Umbilical cord (tissue), 2 donors: ENCODE data around the gene CEP55. TPM values are rescaled to one million over a fixed set of nuclear protein-coding genes. Genes with fewer than 3 reads are reported as not detected.
A peak's percentile ranks its signal among the peaks of the same experiment; 100 is the strongest.
"Not testable (repeated sequence)": the region's sequence is repeated elsewhere in the genome, so short reads cannot be mapped to it uniquely, and the experiment has no call there.

Experiments
- DNase-seq: peaks from one replicate; pipeline ENCODE4 v3.0.0-alpha.2; 2015; ENCODE audit warnings: low spot score
- total RNA-seq: library from RNA; depleted of rRNA; stranded (reverse); fragments of >200 nt; gene quantifications from one replicate; pipeline ENCODE4 v1.2.3, GENCODE V29; 2014; ENCODE audit warnings: low replicate concordance; ENCODE audit not compliant: insufficient read depth

The CEP55 gene
- total RNA-seq, 1 donor from 2014 or later, result 8.7 TPM

DNA sequence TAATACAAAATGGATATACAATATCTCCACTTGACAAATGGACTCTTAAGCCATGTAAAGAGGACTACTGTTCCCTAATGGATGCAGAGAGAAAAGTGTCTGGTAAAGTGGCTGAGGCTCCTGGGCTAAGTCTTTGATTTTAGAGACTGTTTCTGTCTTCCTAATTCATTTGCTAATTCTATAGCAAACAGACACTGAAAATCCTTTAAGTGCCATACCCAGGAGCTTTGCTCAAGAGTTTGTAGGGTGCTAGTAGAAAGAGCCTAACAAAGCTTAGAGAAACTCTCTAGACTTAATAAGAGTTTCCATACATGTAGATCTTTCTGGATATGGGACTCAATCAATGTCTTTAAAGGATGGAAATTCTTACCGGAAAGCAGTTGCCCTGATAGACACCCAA is 16.7 kb downstream of the CEP55 start:
- DNase-seq, result no peak

GRCh38 chr10:93514521-93514920 is 18.1 kb downstream of the CEP55 start:
- DNase-seq, result no peak

DNA sequence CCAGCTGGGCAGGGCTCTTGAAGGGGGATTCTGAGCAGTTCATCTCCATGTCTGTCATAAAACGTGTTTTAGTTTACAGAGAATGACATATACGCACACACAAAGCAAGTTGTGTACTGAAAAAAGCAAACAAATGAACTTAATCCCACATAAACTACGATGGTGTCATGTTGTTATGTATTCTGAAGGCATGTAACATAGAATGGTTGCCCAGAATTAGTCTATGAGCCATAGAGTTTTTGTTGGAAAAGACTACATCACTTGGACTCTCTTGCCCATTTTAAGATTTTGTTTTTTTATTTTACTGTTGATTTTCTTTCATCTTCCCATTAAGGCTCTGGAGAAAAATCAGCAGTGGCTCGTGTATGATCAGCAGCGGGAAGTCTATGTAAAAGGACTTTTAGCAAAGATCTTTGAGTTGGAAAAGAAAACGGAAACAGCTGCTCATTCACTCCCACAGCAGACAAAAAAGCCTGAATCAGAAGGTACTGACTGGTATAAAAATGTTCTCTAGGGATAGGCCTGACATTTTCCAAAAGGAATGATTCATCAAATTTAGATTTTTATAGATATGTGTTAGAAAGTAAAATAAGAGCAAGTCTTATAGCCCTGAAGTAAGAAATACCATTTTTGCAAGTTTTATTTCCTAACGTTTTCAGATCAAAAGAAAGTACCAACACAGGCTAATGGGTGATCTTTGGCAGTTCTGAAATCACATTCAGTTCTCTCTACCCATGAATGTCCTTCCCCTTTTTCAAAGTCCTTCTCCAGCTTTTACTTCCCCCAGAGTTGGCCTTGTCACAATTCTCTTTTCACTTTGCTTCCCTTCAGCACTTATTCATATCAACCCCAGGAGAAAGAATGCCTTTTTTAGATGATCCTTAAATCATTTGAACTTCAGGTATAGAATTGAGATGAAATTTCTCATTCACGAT is 18.9 kb downstream of the CEP55 start:
- DNase-seq, result peak; percentile 20

DNA sequence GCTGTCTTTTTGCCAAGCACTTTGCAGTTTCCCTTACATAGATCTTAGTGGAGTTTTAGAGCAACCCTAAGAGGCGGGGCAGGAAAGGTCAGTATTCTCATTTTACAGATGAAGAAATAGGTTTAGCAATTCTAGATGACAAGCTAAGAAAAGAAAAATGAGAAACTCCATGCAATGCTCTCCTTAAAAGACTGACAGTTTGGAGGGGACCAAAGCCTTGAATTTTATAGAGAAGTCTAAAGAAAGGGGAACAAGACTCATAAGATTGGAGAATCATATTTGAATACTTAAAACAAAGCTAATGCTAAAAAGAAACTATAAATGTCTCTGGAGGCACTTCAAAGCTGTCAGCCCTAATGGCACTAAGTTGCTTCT is 19.6 kb downstream of the CEP55 start:
- DNase-seq, result no peak

- DNase-seq, result no peak
These were observed 22.1 kb downstream of the CEP55 start for GRCh38 chr10:93518531-93518930.

DNA sequence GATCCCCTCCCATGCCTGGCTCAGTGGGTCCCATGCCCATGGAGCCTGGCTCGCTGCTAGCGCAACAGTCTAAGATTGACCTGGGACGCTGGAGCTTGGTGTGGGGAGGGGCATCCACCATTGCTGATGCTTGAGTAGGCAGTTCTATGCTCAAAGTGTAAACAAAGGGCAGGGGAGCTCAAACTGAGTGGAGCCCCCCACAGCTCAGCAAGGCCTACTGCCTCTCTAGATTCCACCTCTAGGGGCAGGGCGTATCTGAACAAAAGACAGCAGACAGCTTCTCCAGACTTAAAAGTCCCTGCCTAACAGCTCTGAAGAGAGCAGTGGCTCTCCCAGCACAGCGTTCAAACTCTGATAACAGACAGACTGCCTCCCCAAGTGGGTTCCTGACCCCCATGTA is 38.9 kb downstream of the CEP55 start:
- DNase-seq, result no peak

DNA sequence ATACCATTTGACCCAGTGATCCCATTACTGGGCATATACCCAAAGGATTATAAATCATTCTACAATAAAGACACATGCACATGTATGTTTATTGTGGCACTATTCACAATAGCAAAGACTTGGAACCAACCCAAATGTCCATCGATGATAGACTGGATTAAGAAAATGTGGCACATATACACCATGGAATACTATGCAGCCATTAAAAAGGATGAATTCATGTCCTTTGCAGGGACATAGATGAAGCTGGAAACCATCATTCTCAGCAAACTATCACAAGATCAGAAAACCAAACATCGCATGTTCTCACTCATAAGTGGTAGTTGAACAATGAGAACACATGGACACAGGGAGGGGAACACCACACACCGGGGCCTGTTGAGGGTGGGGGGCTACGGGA is 44.5 kb downstream of the CEP55 start:
- DNase-seq, result not testable (repeated sequence)

DNA sequence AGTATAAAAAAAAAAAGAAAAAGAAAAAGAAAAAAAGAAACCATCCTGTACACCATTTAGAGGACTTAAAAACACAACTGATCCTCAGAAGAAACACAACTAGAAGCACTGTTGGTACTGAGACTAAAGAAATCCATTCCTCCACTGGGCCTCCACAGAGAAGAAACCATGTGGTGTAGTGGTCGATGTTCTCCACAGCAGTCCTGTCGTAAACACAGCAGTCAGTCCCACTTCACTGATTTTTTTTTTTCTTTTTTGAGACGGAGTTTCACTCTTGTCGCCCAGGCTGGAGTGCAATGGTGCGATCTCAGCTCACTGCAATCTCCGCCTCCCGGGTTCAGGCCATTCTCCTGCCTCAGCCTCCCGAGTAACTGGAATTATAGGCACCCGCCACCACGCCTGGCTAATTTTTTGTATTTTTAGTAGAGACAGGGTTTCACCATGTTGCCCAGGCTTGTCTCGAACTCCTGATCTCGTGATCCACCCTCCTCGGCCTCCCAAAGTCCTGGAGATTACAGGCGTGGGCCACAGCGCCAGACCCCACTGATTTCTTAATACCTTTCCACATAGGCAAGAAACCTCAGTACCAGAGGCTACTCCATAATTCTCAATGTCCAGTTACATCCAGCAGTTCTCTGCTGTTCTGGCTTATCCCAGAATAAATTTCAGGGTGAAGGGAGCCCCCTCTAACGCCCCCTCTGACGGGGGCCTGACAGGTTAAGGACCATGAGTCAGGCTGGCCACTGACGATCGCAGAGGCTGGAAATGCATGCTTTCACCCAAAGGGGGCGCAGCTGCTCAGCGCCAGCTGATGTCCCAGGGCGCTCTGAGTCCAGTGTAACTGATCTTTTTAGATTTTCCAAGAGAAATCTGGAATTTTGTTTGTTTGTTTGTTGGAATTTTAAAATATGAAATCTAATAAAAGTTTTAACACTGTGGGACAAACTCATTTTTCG is 45.3 kb downstream of the CEP55 start:
- DNase-seq, result peak; percentile 50

DNA sequence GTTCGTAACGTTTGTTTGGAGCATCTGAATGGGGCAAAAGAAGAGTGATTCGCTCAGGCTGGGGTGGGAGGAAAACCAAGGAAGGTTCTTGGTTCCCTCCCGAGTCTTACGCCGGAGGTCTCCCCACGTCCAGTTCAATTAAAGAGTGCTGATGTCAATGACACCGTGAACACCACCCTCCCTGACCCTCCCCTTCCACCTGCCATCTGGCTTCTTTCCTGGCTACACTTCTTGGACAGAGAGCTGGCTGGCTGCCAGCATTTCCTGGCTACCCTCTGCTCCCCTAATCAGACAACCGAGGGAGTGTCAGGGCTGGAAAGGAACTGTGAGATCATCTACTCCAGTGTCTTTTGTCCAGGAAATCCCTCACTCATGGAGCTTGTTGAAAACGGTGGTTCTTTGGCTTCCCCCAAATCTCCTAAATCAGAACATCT is 46.0 kb downstream of the CEP55 start:
- peak; percentile 56 for DNase-seq

DNA sequence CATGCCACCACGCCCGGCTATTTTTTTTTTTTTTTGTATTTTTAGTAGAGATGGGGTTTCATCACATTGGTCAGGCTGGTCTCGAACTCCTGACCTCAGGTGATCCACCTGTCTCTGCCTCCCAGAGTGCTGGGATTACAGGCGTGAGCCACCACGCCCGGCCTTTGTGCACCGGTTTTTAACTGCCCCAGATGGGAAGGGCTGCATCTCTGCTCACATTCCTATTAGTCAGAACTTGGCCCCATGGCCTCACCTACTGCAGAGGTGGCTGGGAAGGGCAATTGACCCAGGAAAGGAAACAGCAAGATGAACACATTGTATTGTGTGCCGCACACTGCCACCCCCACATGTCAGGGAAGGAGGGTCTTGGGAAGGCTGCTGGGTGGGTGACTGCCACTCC is 50.6 kb downstream of the CEP55 start:
- not testable (repeated sequence) for DNase-seq

- DNase-seq, result no peak
These were observed 51.1 kb downstream of the CEP55 start for GRCh38 chr10:93547522-93547921.

DNA sequence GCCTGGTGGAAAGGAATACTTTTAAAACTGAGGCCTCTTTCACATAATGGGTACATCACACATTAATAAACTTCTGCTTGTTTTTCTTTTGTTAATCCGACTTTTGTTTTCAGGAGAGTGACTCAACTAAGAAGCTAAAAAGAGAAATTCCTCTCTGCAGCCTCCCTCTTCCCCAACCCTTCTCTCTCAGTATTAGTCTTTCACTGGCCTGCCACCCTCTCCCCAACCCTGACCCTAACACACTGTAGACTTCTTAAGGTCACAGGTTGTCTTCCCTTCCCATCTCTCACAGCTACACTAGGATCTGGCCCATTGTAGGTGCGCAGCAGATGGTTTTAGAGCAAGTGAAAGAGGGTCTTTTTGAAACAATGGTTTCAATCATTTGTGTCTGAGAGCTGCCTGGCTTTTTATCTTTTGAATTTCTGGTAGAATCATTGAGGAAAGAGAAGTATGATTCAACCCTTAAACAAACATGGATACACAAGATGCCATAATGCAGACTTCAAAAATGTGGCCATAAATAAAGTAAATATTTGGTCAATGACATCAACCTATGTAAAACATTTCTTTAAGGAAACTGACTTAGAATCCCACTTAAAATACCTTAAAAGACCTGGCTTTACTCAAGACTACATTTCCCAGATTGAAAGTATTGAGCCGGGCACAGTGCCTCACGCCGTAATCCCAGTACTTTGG is 52.1 kb downstream of the CEP55 start:
- no peak for DNase-seq

- no peak for DNase-seq
These were observed 54.2 kb downstream of the CEP55 start for GRCh38 chr10:93550606-93551005.

GRCh38 chr10:93552780-93553179 is 56.4 kb downstream of the CEP55 start:
- DNase-seq, result no peak

DNA sequence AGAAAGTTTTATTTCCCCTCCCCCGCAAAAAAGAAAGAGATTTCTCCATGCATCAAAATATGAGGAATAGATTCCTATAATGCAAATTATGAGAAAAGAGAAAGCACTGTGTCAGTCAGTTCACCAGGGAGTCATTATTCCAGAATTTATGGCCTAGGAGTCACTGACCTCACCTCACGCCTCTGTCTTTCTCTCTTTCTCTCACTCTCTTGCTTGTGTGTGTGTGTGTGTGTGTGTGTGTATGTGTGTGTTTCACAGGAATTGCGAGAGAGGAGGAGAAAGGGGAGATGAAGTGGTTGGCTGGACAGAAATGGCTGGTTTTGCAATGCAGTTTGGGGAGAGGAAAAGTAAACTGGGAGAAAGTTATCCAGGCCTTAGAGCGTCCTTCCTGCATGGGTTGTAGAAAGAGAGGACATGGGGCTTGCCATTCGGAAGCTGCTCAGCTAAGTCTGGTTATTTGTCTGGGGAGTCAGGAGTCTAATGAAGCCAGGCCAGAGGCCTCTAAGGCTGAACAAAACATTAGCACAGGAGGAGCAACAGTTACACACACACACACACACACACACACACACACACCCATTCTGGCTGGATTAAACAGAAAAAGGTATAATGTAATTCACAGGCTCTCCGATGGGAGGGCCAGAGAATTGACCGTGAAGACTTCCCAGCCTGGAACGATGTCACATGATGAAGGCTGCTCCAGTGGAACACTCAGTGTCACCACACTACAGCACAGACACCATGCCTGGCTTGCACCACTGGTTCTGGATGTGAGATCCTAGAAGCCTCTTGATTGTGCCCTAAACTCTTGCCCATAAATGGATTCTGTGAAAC is 57.3 kb downstream of the CEP55 start:
- no peak for DNase-seq

- no peak for DNase-seq
These were observed 57.9 kb downstream of the CEP55 start for GRCh38 chr10:93554316-93554663.

DNA sequence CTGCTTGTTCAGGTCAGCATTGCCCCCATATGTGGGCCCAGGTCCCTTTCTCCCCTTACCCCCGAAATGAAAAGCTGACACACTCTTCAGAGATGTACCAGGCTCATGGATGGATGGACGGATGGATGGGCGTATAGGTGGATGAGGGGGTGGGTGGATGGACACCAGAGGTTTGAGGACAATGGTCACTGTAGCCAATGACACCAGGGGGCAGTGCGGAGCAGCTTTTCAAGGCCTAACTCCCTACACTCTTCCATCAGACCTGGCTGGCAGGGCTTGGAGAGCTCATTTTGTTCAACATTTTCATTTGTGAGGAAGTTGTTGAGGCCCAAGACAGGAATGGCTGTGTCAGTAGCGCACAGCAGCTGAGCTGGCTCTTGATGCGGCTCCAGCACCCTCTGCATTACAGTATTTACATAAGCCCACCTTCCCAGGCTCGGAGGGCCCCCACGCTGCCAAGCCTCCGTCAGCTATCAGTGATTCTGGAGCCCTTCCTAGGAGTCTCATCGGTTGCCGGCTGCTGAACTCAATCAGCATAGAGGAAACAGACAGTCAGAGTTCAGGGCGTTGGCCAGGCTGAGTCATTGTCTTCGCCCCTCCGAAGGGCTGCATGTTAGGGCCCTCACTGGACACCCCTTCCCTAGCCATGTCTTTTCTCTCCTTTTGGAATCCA is 58.5 kb downstream of the CEP55 start:
- DNase-seq, result peak; percentile 80

DNA sequence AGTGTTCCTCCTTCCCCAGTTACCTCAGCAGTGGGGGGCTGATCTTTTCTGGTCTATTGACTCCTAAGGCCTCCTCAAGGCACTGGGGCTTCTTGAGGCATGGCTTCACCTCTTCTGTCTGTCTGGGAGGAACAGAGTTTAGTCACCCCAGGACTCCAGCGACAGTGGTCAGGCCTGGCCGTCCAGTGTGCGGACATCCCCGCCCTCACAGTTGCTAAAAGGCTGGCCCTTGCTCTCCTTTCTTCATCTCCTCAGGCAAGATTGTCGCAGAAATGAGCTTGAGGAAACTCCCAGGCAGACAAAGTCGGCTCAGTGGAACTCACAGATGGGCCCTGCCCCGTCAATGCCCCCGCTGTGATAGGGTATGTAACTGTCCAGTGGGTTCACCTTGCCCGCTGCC is 63.1 kb downstream of the CEP55 start:
- no peak for DNase-seq

DNA sequence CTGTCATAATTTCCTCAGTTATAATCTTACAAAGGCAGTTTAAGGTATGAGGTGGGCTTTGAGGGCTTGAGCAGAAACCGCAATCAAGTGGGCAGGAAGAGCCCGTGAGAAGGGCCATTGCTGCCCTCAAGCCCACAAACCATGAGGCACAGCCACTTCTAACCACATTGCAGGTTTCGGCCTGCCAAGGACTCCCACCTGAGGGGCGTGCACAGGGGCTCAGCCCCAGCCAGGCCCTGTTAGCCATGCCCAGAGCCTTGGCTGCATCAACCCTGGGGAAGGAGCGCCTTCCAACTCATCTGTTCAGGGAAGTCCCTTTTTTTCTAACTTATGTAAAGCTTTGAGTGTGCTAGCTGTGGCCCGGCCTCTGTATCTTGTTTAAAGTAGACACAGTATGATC is 64.1 kb downstream of the CEP55 start:
- no peak for DNase-seq

DNA sequence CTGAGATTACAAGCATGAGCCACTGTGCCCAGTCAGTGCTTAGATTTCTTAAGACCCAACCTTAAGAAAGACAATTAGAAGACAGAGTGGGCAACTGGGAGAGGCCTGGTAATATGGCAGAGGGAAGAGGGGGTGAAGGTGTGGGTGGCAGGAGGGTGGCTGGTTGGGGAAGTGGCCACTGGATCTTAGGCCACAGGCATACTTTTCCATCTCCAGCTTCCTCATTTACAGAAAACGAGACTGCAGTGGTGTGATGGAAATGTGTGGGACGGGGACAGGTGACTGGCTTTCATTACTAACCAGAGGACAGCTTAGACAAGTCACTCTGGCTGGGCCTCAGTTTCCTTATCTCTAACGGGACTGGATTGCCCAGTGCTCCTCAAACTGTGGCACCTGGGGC is 69.0 kb downstream of the CEP55 start:
- no peak for DNase-seq
